Measurements from ENCODE around the gene DTNB.
A peak's percentile ranks its signal among the peaks of the same experiment; 100 is the strongest.

GRCh38 chr2:25587361-25587760 lies 86.0 kb downstream of the DTNB start:
- no peak for TF ChIP-seq POLR2A (IDR thresholded peaks at IDR 0.05; ENCODE audit: low read depth, low read length)
- TF ChIP-seq TAF1 (IDR thresholded peaks at IDR 0.05; ENCODE audit: low read depth, low read length) = no peak
- no peak for TF ChIP-seq POLR2AphosphoS5 (IDR thresholded peaks at IDR 0.05; ENCODE audit: low read depth, low read length)
- 0 out of 2 replicates have a peak, but pooled peaks have one; percentile 15 for TF ChIP-seq SPI1 (IDR thresholded peaks at IDR 0.05; ENCODE audit: low read depth, low read length)

Measured in GM12891 (cell line).